Heart right ventricle (tissue), 16 donors: ENCODE measurements around the gene DPP10. TPM values are rescaled to one million over a fixed set of nuclear protein-coding genes. Genes with fewer than 3 reads are reported as not detected.

Source experiments
- ATAC-seq, 8 donors: fragments of 200-7000 bp; cut with Tn5 transposase; one replicate each; pipeline ENCODE4 v1.9.1; 2020; ENCODE audit warnings: mild to moderate bottlenecking in 8 of 8, moderate library complexity in 8 of 8, moderate number of reproducible peaks in 1 of 8
- DNase-seq, 2 donors: peaks; one replicate each; pipeline ENCODE4 v3.0.0-alpha.2; 2020
- H3K27ac ChIP-seq, 10 donors: fragments of 200-600 bp; sonication (generic) in 2 of 10; one replicate each; pipeline versions ENCODE4 v1.5.0 to v1.8.0; 2020 to 2022; ENCODE audit warnings: mild to moderate bottlenecking in 3 of 10
- H3K27me3 ChIP-seq, 7 donors: fragments of 200-600 bp; one replicate each; pipeline ENCODE4 v1.8.0; 2021 to 2022; ENCODE audit warnings: mild to moderate bottlenecking in 2 of 7
- H3K36me3 ChIP-seq, 9 donors: fragments of 200-600 bp; sonication (generic) in 1 of 9; one replicate each; pipeline versions ENCODE4 v1.5.0 to v1.8.0; 2020 to 2022; ENCODE audit warnings: mild to moderate bottlenecking in 2 of 9
- H3K4me1 ChIP-seq, 9 donors: fragments of 200-600 bp; sonication (generic) in 1 of 9; one replicate each; pipeline versions ENCODE4 v1.5.0 to v1.8.0; 2020 to 2022; ENCODE audit warnings: mild to moderate bottlenecking in 4 of 9
- H3K4me3 ChIP-seq, 10 donors: fragments of 200-600 bp; sonication (generic) in 2 of 10; one replicate each; pipeline versions ENCODE4 v1.5.0 to v1.8.0; 2020 to 2022; ENCODE audit warnings: mild to moderate bottlenecking in 7 of 10, moderate library complexity in 2 of 10
- H3K9me3 ChIP-seq, 11 donors: fragments of 200-600 bp in 10 of 11; sonication (generic) in 2 of 11; one replicate each; pipeline versions ENCODE4 v1.5.0 to v1.8.0; 2013 to 2022; ENCODE audit warnings: mild to moderate bottlenecking in 2 of 11, control low read depth in 1 of 11, moderate library complexity in 1 of 11
- WGBS, 2 donors: extraction: QIAGEN DNeasy Blood & Tissue Kit; methylation state at CpG; one replicate each; pipeline ENCODE4 v1.1.7; 2013; ENCODE audit warnings: inconsistent platforms in 1 of 2; 5-methylcytosine and 5-hydroxymethylcytosine counted together
- intact Hi-C, 10 donors: fragments of 100-400 bp; cut with DNase I; formaldehyde crosslinking; loops; one replicate each; pipeline versions ENCODE4 v1.11.1 to v1.14.2; 2022
- polyA plus RNA-seq, 2 donors: library from polyadenylated mRNA; stranded (reverse); fragments of 200-250 nt; gene quantifications; one replicate each; pipeline ENCODE4 v1.2.3, GENCODE V29; 2013
- total RNA-seq, 10 donors: library from RNA; stranded (reverse); fragmentation: NEBNext Ultra II Directional in 3 of 10; extraction: Animal tissue kit (Norgen Biotek cat#: 25700) in 3 of 10; gene quantifications; one replicate each; pipeline versions ENCODE4 v1.2.1 to v1.2.4, GENCODE V29; 2021 to 2023
- TF ChIP-seq, protein P1 (sequence below), 9 donors: fragments of 200-600 bp; sonication (generic) in 2 of 9; IDR thresholded peaks; one replicate each; pipeline versions ENCODE4 v1.5.0 to v1.8.0; 2021 to 2022; ENCODE audit warnings: antibody characterized with exemption in 9 of 9, mild to moderate bottlenecking in 5 of 9, moderate library complexity in 1 of 9
- donor health status: Arrhythmogenic right ventricular cardiomyopathy.
- donor health status: ischemic (EF 13 %, LVEDD 7.1; RV severe dilation, severe dysfunction).
- donor health status: healthy with polysubstance abuse.
- donor health status: DM: no; HTN: yes; CAD: no.
- donor health status: DM: no; HTN: no; CAD: no.
- donor health status: ischemic (EF 25% LVEDD 6.9; RV normal size, moderate dysfunction).
- donor health status: ischemic (EF 25% LVEDD 5.7; RV mildly dilated, moderate dysfunction).
- donor health status: healthy.
- donor health status: DM: yes; HTN: yes; CAD: no.
- donor health status: Ischemic cardiomyopathy.
- donor health status: ischemic (EF 35%, LVEDD 5.7; RV mildly dilated, moderate dysfunction).
- donor health status: nonischemic (EF 11% LVEDD 7.7; RV severe dilation, severe dysfunction).
- donor health status: DM: yes; HTN: yes; CAD: no.
- donor health status: PGD.
- donor health status: ischemic (EF 29% LVEDD 5.4; RV normal size, mild dysfunction).
- donor health status: nonischemic (EF 23%, LVEDD 6.1; RV moderate dilation, normal function).

The DPP10 gene
- total and polyA plus RNA-seq, 12 donors = 0.15 to 0.49 (median 0.38) TPM; not detected in 9

DNA sequence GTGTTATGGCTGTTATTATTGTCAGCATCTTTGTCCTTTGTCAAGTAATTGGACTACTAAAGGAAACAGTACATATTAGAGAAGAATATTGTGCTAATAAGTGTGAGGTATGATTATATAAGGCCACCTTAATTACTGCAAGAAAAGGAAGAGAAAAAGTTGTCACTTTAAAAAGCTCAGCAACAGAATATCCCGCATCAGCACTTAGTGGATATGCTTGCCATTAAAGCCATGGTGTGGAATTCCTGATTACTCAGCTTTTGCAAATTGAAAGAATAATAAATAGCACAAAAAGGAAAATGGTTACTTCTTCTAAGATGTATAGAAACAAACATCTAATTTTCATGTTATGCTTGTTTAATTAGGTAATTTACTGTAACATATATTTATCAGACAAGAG, 347.5 kb downstream of the DPP10 start:
- no peaks in the 10 kb centered on the region for H3K36me3 ChIP-seq
- ATAC-seq = no peak
- intact Hi-C loops = no loop called here
- no peaks in the 10 kb centered on the region for H3K9me3 ChIP-seq
- H3K4me3 ChIP-seq = no peak overlapping the region
- no peaks in the 10 kb centered on the region for H3K4me1 ChIP-seq
- H3K27me3 ChIP-seq = no peaks in the 10 kb centered on the region
- DNase-seq = no peak
- no peak overlapping the region for H3K27ac ChIP-seq
- 79 to 85% methylated on average over 1 of the region's 1 CpG for WGBS, 2 donors
- TF ChIP-seq, protein P1, sequence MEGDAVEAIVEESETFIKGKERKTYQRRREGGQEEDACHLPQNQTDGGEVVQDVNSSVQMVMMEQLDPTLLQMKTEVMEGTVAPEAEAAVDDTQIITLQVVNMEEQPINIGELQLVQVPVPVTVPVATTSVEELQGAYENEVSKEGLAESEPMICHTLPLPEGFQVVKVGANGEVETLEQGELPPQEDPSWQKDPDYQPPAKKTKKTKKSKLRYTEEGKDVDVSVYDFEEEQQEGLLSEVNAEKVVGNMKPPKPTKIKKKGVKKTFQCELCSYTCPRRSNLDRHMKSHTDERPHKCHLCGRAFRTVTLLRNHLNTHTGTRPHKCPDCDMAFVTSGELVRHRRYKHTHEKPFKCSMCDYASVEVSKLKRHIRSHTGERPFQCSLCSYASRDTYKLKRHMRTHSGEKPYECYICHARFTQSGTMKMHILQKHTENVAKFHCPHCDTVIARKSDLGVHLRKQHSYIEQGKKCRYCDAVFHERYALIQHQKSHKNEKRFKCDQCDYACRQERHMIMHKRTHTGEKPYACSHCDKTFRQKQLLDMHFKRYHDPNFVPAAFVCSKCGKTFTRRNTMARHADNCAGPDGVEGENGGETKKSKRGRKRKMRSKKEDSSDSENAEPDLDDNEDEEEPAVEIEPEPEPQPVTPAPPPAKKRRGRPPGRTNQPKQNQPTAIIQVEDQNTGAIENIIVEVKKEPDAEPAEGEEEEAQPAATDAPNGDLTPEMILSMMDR (IDR thresholded peaks at IDR 0.05) = no peak

DNA sequence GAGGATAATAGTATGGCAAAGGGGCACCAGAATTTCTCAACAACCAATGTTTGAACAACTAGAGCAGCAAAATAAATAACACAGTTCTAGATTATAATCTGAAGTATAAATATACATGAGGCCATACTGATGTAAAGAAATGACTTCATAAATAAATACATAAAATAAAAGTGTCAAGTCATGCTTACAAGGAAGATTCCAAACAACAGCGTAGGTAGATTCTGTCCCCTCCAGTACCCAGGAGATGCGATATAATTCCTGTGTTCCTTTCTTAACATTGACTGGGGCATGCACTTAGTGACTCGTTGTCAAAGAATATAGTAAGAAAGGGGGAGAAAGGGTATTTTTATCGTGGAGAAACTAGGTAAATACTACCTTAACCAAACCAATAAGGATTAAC, 355.1 kb downstream of the DPP10 start:
- ATAC-seq (no peak), DNase-seq (no peak)
- WGBS, 2 donors = 82 to 85% methylated on average over 4 of the region's 4 CpGs
- no peaks in the 10 kb centered on the region for H3K4me1 ChIP-seq
- intact Hi-C loops = no loop called here
- no peaks in the 10 kb centered on the region for H3K9me3 ChIP-seq
- no peak overlapping the region for H3K4me3 ChIP-seq
- no peaks in the 10 kb centered on the region for H3K27me3 ChIP-seq
- H3K36me3 ChIP-seq = no peaks in the 10 kb centered on the region
- TF ChIP-seq, protein P1 (IDR thresholded peaks at IDR 0.05) = no peak
- H3K27ac ChIP-seq = no peak overlapping the region

DNA sequence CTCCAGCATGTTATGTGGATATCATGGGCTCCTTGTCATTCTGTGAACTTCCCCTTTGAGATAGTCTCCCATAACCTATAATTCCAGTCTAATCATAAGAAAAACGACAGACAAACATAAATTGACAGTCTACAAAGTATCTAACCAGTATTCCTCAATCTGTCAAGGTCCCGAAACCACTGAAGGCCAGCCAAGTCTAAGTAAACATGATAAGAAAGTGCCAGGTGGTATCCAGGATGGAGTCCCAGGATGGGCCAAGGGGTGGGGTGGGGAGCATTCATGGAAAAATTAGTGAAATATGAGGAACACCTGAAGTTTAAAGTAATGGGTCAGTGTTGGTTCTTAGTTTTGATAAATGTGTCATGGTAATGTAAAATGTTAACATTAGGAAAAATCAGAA, 355.5 kb downstream of the DPP10 start:
- Histone ChIP-seq H3K4me1 (no peaks in the 10 kb centered on the region), H3K27me3 (no peaks in the 10 kb centered on the region), H3K4me3 (no peak overlapping the region), H3K9me3 (no peaks in the 10 kb centered on the region), H3K36me3 (no peaks in the 10 kb centered on the region), H3K27ac (no peak overlapping the region)
- no peak for DNase-seq
- no peak for ATAC-seq
- 49 to 65% methylated on average over 2 of the region's 2 CpGs for WGBS, 2 donors
- TF ChIP-seq, protein P1 (IDR thresholded peaks at IDR 0.05) = no peak
- intact Hi-C loops = no loop called here

DNA sequence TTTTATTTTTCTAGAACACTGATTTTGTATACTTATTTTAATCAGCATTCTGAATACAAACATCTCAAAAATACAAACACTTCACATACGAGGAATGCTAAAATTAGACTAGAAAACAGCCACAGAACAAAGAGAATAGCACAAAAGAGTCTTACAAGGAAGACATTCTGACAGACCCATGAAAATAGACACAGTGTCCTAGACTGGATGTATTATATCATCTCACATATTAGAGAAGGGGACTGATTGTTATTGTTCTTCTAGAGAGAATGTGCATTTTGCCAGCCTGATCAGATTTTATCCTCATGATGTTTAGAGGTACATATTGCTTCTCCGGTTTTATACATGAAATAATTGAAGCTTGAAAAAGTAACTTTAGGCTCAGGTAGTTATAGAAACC, 357.9 kb downstream of the DPP10 start:
- DNase-seq = no peak
- no peaks in the 10 kb centered on the region for H3K9me3 ChIP-seq
- no peak overlapping the region for H3K27ac ChIP-seq
- intact Hi-C loops = no loop called here
- H3K36me3 ChIP-seq = no peaks in the 10 kb centered on the region
- H3K27me3 ChIP-seq = no peaks in the 10 kb centered on the region
- no peak overlapping the region for H3K4me3 ChIP-seq
- TF ChIP-seq, protein P1 (IDR thresholded peaks at IDR 0.05) = no peak
- 73 to 75% methylated on average over 2 of the region's 2 CpGs for WGBS, 2 donors
- H3K4me1 ChIP-seq = no peaks in the 10 kb centered on the region
- ATAC-seq = no peak

DNA sequence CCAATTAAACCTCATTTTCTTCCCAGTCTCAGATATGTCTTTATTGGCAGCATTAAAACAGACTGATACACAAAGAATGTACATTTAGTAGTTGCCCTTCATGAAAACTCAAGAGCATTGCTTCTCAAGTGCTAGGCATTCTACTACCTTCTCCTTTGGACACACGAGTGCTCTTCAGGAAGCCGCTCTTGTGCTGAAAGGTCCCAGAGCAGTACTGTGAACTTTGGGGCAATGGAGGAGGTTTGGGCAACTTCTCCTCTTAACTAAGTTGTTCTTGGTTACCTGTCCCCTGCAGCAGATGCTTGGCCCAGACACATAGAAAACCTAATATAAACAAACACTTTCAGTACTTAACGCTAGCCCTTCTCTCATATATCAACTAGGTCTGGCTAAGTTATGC, 362.8 kb downstream of the DPP10 start:
- Histone ChIP-seq H3K4me3 (no peak overlapping the region), H3K36me3 (no peaks in the 10 kb centered on the region), H3K9me3 (peaks cover 0 to 4% (median 0%) of the 10 kb centered on the region in 11 donors), H3K4me1 (no peaks in the 10 kb centered on the region), H3K27ac (no peak overlapping the region), H3K27me3 (no peaks in the 10 kb centered on the region)
- ATAC-seq = no peak
- DNase-seq = no peak
- intact Hi-C loops = no loop called here
- TF ChIP-seq, protein P1 (IDR thresholded peaks at IDR 0.05) = no peak
- WGBS, 2 donors = 80 to 85% methylated on average over 3 of the region's 3 CpGs
